DND-41 (cell line): Measurements from ENCODE around the gene RNF5.

Source experiments
- CTCF ChIP-seq: IDR thresholded peaks from 2 replicates; pipeline ENCODE4 v1.5.1; 2012; ENCODE audit warnings: borderline replicate concordance, low read length, moderate library complexity, mild to moderate bottlenecking; ENCODE audit not compliant: poor library complexity, severe bottlenecking; ENCODE audit errors: extremely low read depth
- EZH2 ChIP-seq: IDR thresholded peaks from 3 replicates; pipeline ENCODE4 v1.6.1; 2012; ENCODE audit warnings: borderline replicate concordance, low read depth, mild to moderate bottlenecking, moderate library complexity, low read length, inconsistent platforms; ENCODE audit not compliant: severe bottlenecking

GRCh38 chr6:32152769-32153563, 25.2 kb upstream of the RNF5 start:
- TF ChIP-seq CTCF = no peak
- TF ChIP-seq EZH2 = no peak
